K562 (cell line): ENCODE results near the gene DPH2. TPM values are rescaled to one million over a fixed set of nuclear protein-coding genes. Genes with fewer than 3 reads are reported as not detected.

Experiments
- AFF4 ChIP-seq: sonication (generic); formaldehyde crosslinking; IDR thresholded peaks from 2 replicates; pipeline ENCODE4 v1.8.0; 2023; ENCODE audit warnings: mild to moderate bottlenecking, missing genetic modification reagents
- CHD7 ChIP-seq: fragments of 200-600 bp; sonication (generic); IDR thresholded peaks from one replicate; pipeline ENCODE4 v1.6.1; 2012; ENCODE audit warnings: mild to moderate bottlenecking, low read depth, low read length, inconsistent platforms
- HNRNPH1 ChIP-seq: fragments of 200-400 bp; formaldehyde crosslinking; optimal IDR thresholded peaks from 2 replicates; pipeline ENCODE3; 2017; ENCODE audit warnings: low read depth, mild to moderate bottlenecking, low read length, moderate library complexity
- JUND ChIP-seq, 2 experiments: IDR thresholded peaks; 2 replicates in 1 of 2; 3 replicates in 1 of 2; pipeline ENCODE4 v1.6.1; 2011; ENCODE audit warnings: borderline replicate concordance in 2 of 2, low read depth in 2 of 2, low read length in 2 of 2, improper control_type of control experiment in 1 of 2, missing biosample characterization in 1 of 2, missing genetic modification characterization in 1 of 2, missing genetic modification reagents in 1 of 2
- THRB ChIP-seq: fragments of 450-650 bp; formaldehyde crosslinking; conservative IDR thresholded peaks from 2 replicates; pipeline ENCODE4 v1.4.0; 2022; ENCODE audit warnings: mild to moderate bottlenecking, missing genetic modification characterization
- XRCC3 ChIP-seq: fragments of 450-650 bp; IDR thresholded peaks from 2 replicates; pipeline ENCODE4 v1.6.1; 2017; ENCODE audit warnings: mild to moderate bottlenecking, moderate library complexity
- ZBTB12 ChIP-seq: fragments of 250-450 bp; sonication (Bioruptor Pico); IDR thresholded peaks from 2 replicates; pipeline ENCODE4 v1.4.0; 2020
- ZNF316 ChIP-seq: fragments of 450-650 bp; IDR thresholded peaks from 2 replicates; pipeline ENCODE4 v1.6.1; 2016
- ZNF79 ChIP-seq: fragments of 250-450 bp; sonication (Bioruptor Pico); IDR thresholded peaks from 2 replicates; pipeline ENCODE4 v1.4.0; 2020; ENCODE audit warnings: low read depth, mild to moderate bottlenecking, moderate library complexity
- polyA plus RNA-seq, 8 experiments: library from polyadenylated mRNA; depleted of rRNA in 4 of 8; stranded (reverse) in 5 of 8; unstranded in 3 of 8; fragments of >200 nt; fragmentation: Nextera tagmentation in 2 of 8; fragmentation: Illumina TruSeq in 1 of 8; extraction: Ambion mirVana in 2 of 8; extraction: Trizol in 1 of 8; gene quantifications; 2 replicates each; pipeline versions ENCODE4 v1.2.1 to v1.2.3, GENCODE V29; 2011 to 2014; ENCODE audit warnings: inconsistent platforms in 1 of 8, missing spikeins in 1 of 8
- total RNA-seq, 7 experiments: library from RNA; depleted of rRNA in 6 of 7; stranded (reverse); fragments of >200 nt in 6 of 7; fragmentation: Illumina TruSeq in 2 of 7; extraction: Trizol in 2 of 7; gene quantifications; 2 replicates each; pipeline versions ENCODE4 v1.2.1 to v1.2.3, GENCODE V29; 2011 to 2021; ENCODE audit warnings: low replicate concordance in 1 of 7

Gene DPH2
- total and polyA plus RNA-seq, 9 of the 15 experiments (the other 6 are each of a cell fraction or from before 2014, with no cell fraction given), result 17.9 to 94.1 (median 68.1) TPM

- 0 out of 2 replicates have a peak, but pooled peaks have one; percentile 35 for TF ChIP-seq THRB (CRISPR knock-in tag)
- TF ChIP-seq HNRNPH1, result no peak
- TF ChIP-seq CHD7, result no peak
- TF ChIP-seq AFF4 (CRISPR knock-in tag), result no peak
- no peak for TF ChIP-seq ZNF79 (CRISPR knock-in tag)
- TF ChIP-seq XRCC3, result no peak
- TF ChIP-seq JUND (IDR thresholded peaks at IDR 0.05; ENCODE audit: borderline replicate concordance, low read depth, low read length), result no peak
- no peak for TF ChIP-seq JUND (tag; IDR thresholded peaks at IDR 0.05; ENCODE audit: borderline replicate concordance, low read depth, low read length)
- TF ChIP-seq ZBTB12, result no peak
- TF ChIP-seq ZNF316, result no peak
These were observed 13.0 kb downstream of the DPH2 start (continued) for GRCh38 chr1:43982808-43983207.
